Body of pancreas (tissue), 4 donors: Measurements from ENCODE around the gene CBLN4.

Experiments
- CTCF ChIP-seq, 7 experiments: fragments of 450-650 bp in 4 of 7; fragments of 200-600 bp in 3 of 7; sonication (generic) in 3 of 7; IDR thresholded peaks; one replicate each; pipeline ENCODE4 v1.5.1; 2016 to 2019; ENCODE audit warnings: antibody characterized with exemption in 7 of 7
- POLR2A ChIP-seq, 3 donors: fragments of 450-650 bp; IDR thresholded peaks; one replicate each; pipeline ENCODE4 v1.6.1; 2016; ENCODE audit warnings: antibody characterized with exemption in 3 of 3, mild to moderate bottlenecking in 2 of 3

DNA sequence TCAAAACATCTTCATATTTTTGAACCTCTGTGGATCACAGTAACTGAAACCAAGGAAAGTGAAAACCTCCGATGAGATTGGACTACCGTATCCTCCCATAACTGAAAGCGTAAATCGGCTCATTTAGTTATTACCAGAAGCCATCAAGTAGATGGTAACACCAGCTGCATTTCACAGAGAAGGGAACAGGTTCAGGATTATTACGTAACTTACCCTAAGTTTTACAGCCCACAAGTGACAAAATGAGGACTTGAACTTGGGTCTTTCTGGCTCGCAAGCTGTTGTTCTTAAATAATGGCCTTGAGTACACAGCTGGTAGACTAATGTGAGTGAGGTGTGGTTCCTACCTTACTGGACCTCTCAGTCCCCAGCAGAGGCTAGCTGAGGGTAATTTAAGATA, 37.9 kb upstream of the CBLN4 start:
- TF ChIP-seq POLR2A (IDR thresholded peaks at IDR 0.05) (no peak), CTCF (IDR thresholded peaks at IDR 0.05) (no peak)
